Suprapubic skin (tissue), 4 donors: Measurements from ENCODE around the gene KLK11.

Experiments used
- CTCF ChIP-seq, 2 donors: fragments of 200-600 bp in 1 of 2; fragments of 450-650 bp in 1 of 2; sonication (generic) in 1 of 2; IDR thresholded peaks; one replicate each; pipeline ENCODE4 v1.5.1; 2016 to 2019; ENCODE audit warnings: antibody characterized with exemption in 2 of 2, mild to moderate bottlenecking in 1 of 2, moderate library complexity in 1 of 2
- EP300 ChIP-seq: sonication (generic); formaldehyde crosslinking; IDR thresholded peaks from one replicate; pipeline ENCODE4 v1.6.1; 2017; ENCODE audit warnings: antibody characterized with exemption
- POLR2A ChIP-seq, 2 donors: fragments of 450-650 bp; IDR thresholded peaks; one replicate each; pipeline ENCODE4 v1.6.1; 2017; ENCODE audit warnings: antibody characterized with exemption in 2 of 2, mild to moderate bottlenecking in 2 of 2, moderate library complexity in 2 of 2
- POLR2AphosphoS5 ChIP-seq, 3 donors: sonication (generic); formaldehyde crosslinking; IDR thresholded peaks; one replicate each; pipeline ENCODE4 v1.6.1; 2017; ENCODE audit warnings: antibody characterized with exemption in 3 of 3

- TF ChIP-seq CTCF (IDR thresholded peaks at IDR 0.05), result no peak
- TF ChIP-seq EP300, result no peak
- TF ChIP-seq POLR2A (IDR thresholded peaks at IDR 0.05), result no peak
- no peak for TF ChIP-seq POLR2AphosphoS5 (IDR thresholded peaks at IDR 0.05)
Measured at GRCh38 chr19:51000981-51001380, 25.4 kb downstream of the KLK11 start.
